HG02970 (cell line): Measurements from ENCODE around the gene PRTFDC1.
"Not testable (repeated sequence)": the region's sequence is repeated elsewhere in the genome, so short reads cannot be mapped to it uniquely, and the experiment has no call there.

Experiments
- ATAC-seq: cut with Tn5 transposase; IDR thresholded peaks from one replicate; pipeline ENCODE4 v1.9.1; 2021; ENCODE audit warnings: mild to moderate bottlenecking, moderate library complexity, moderate number of reproducible peaks; ENCODE audit not compliant: unreplicated experiment, low FRiP score

PRTFDC1 gene

GRCh38 chr10:24966962-24967481, 14.6 kb upstream of the PRTFDC1 start:
- ATAC-seq: no peak

GRCh38 chr10:24965051-24965450, 12.6 kb upstream of the PRTFDC1 start:
- ATAC-seq: no peak

- ATAC-seq: no peak
These were observed 11.2 kb upstream of the PRTFDC1 start for GRCh38 chr10:24963521-24964041.

- ATAC-seq: no peak
These were observed 10.6 kb upstream of the PRTFDC1 start for GRCh38 chr10:24962995-24963394.

- no peak for ATAC-seq
These were observed 9.2 kb upstream of the PRTFDC1 start for GRCh38 chr10:24961582-24961981.

- ATAC-seq: no peak
These were observed 7.0 kb upstream of the PRTFDC1 start for GRCh38 chr10:24959382-24959730.

- no peak for ATAC-seq
These were observed 6.4 kb upstream of the PRTFDC1 start for GRCh38 chr10:24958721-24959381.

- ATAC-seq: no peak
These were observed 5.8 kb upstream of the PRTFDC1 start for GRCh38 chr10:24958091-24958720.

GRCh38 chr10:24957624-24958051, 5.2 kb upstream of the PRTFDC1 start:
- ATAC-seq: not testable (repeated sequence)

- ATAC-seq: no peak
These were observed 1.3 kb upstream of the PRTFDC1 start for GRCh38 chr10:24953675-24954074.

GRCh38 chr10:24952707-24953645, 570 bp upstream of the PRTFDC1 start:
- peak; percentile 56 for ATAC-seq

GRCh38 chr10:24951201-24952142, 934 bp downstream of the PRTFDC1 start:
- no peak for ATAC-seq

GRCh38 chr10:24950439-24950838, 2.0 kb downstream of the PRTFDC1 start:
- ATAC-seq: no peak

- ATAC-seq: no peak
These were observed 2.8 kb downstream of the PRTFDC1 start for GRCh38 chr10:24949616-24950015.

- no peak for ATAC-seq
These were observed 4.9 kb downstream of the PRTFDC1 start for GRCh38 chr10:24947304-24948097.

GRCh38 chr10:24944512-24945255, 7.7 kb downstream of the PRTFDC1 start:
- no peak for ATAC-seq

- ATAC-seq: no peak
These were observed 13.9 kb downstream of the PRTFDC1 start for GRCh38 chr10:24938525-24938924.

- no peak for ATAC-seq
These were observed 14.3 kb downstream of the PRTFDC1 start for GRCh38 chr10:24938076-24938475.
